Heart left ventricle (tissue), 16 donors: ENCODE measurements around the gene GPR15LG. TPM values are rescaled to one million over a fixed set of nuclear protein-coding genes. Genes with fewer than 3 reads are reported as not detected.

Source experiments
- ATAC-seq, 4 donors: fragments of 200-7000 bp; cut with Tn5 transposase; one replicate each; pipeline ENCODE4 v1.9.1; 2020 to 2022; ENCODE audit warnings: moderate library complexity in 4 of 4, mild to moderate bottlenecking in 3 of 4, moderate number of reproducible peaks in 1 of 4
- DNase-seq, 5 donors: peaks; one replicate each; pipeline ENCODE4 v3.0.0-alpha.2; 2020
- H3K27ac ChIP-seq, 12 donors: fragments of 200-600 bp; sonication (generic) in 4 of 12; one replicate each; pipeline versions ENCODE4 v1.5.0 to v1.8.0; 2016 to 2022; ENCODE audit warnings: mild to moderate bottlenecking in 2 of 12
- H3K27me3 ChIP-seq, 9 donors: fragments of 200-600 bp; sonication (generic) in 2 of 9; one replicate each; pipeline versions ENCODE4 v1.5.1 to v1.8.0; 2016 to 2022; ENCODE audit warnings: mild to moderate bottlenecking in 3 of 9
- H3K36me3 ChIP-seq, 9 donors: fragments of 200-600 bp; sonication (generic) in 2 of 9; one replicate each; pipeline versions ENCODE4 v1.5.0 to v1.8.0; 2018 to 2022; ENCODE audit warnings: mild to moderate bottlenecking in 2 of 9
- H3K4me1 ChIP-seq, 12 donors: fragments of 200-600 bp; sonication (generic) in 4 of 12; one replicate each; pipeline versions ENCODE4 v1.5.0 to v1.8.0; 2016 to 2022; ENCODE audit warnings: mild to moderate bottlenecking in 3 of 12
- H3K4me3 ChIP-seq, 12 donors: fragments of 200-600 bp; sonication (generic) in 4 of 12; one replicate each; pipeline versions ENCODE4 v1.5.0 to v1.8.0; 2017 to 2022; ENCODE audit warnings: mild to moderate bottlenecking in 9 of 12, moderate library complexity in 4 of 12
- H3K9me3 ChIP-seq, 12 donors: fragments of 200-600 bp; sonication (generic) in 4 of 12; one replicate each; pipeline versions ENCODE4 v1.5.0 to v1.8.0; 2016 to 2022; ENCODE audit warnings: mild to moderate bottlenecking in 1 of 12
- CTCF ChIP-seq, 12 donors: fragments of 200-600 bp; sonication (generic) in 4 of 12; IDR thresholded peaks; one replicate each; pipeline versions ENCODE4 v1.5.0 to v1.8.0; 2018 to 2022; ENCODE audit warnings: antibody characterized with exemption in 12 of 12, mild to moderate bottlenecking in 5 of 12
- POLR2A ChIP-seq, 2 donors: fragments of 450-650 bp; IDR thresholded peaks; one replicate each; pipeline ENCODE4 v1.6.1; 2017; ENCODE audit warnings: antibody characterized with exemption in 2 of 2, mild to moderate bottlenecking in 2 of 2, moderate library complexity in 2 of 2
- WGBS, 4 donors: extraction: QIAGEN DNeasy Blood & Tissue Kit in 2 of 4; methylation state at CpG; one replicate each; pipeline versions ENCODE4 v1.1.5 to v1.1.7; 2013 to 2018; 5-methylcytosine and 5-hydroxymethylcytosine counted together
- intact Hi-C, 10 donors: fragments of 100-400 bp; cut with DNase I; formaldehyde crosslinking; loops; one replicate each; pipeline versions ENCODE4 v1.11.1 to v1.14.2; 2022
- polyA plus RNA-seq, 2 donors: library from polyadenylated mRNA; stranded (reverse); fragments of 200-250 nt; gene quantifications; one replicate each; pipeline ENCODE4 v1.2.3, GENCODE V29; 2013
- total RNA-seq, 9 donors: library from RNA; depleted of rRNA in 2 of 9; stranded (reverse); fragments of >200 nt in 2 of 9; fragmentation: NEBNext Ultra II Directional in 3 of 9; extraction: Animal tissue kit (Norgen Biotek cat#: 25700) in 3 of 9; gene quantifications; one replicate each; pipeline versions ENCODE4 v1.1.0 to v1.2.4, GENCODE V29; 2016 to 2023
- donor health status: ischemic (EF 13 %, LVEDD 7.1; RV severe dilation, severe dysfunction).
- donor health status: healthy with polysubstance abuse.
- donor health status: DM: no; HTN: yes; CAD: no.
- donor health status: DM: no; HTN: no; CAD: no.
- donor health status: ischemic (EF 25% LVEDD 6.9; RV normal size, moderate dysfunction).
- donor health status: ischemic (EF 25% LVEDD 5.7; RV mildly dilated, moderate dysfunction).
- donor health status: healthy.
- donor health status: DM: yes; HTN: yes; CAD: no.
- donor health status: ischemic (EF 35%, LVEDD 5.7; RV mildly dilated, moderate dysfunction).
- donor health status: nonischemic (EF 11% LVEDD 7.7; RV severe dilation, severe dysfunction).
- donor health status: DM: yes; HTN: yes; CAD: no.
- donor health status: PGD.
- donor health status: ischemic (EF 29% LVEDD 5.4; RV normal size, mild dysfunction).
- donor health status: nonischemic (EF 23%, LVEDD 6.1; RV moderate dilation, normal function).

The GPR15LG gene
- total and polyA plus RNA-seq, 11 donors = 0.11 TPM; not detected in 10

- Histone ChIP-seq H3K9me3 (no peaks in the 10 kb centered on the region), H3K27me3 (peaks cover 0 to 15% (median 0%) of the 10 kb centered on the region in 9 donors), H3K36me3 (no peaks in the 10 kb centered on the region), H3K27ac (no peak overlapping the region), H3K4me1 (no peaks in the 10 kb centered on the region), H3K4me3 (no peak overlapping the region)
- TF ChIP-seq CTCF (IDR thresholded peaks at IDR 0.05) (no peak), POLR2A (IDR thresholded peaks at IDR 0.05) (no peak)
- intact Hi-C loops = no loop called here
- DNase-seq = no peak
- no peak for ATAC-seq
- 75 to 84% (median 80%) methylated on average over 2 of the region's 2 CpGs for WGBS, 4 donors
Measured at GRCh38 chr10:84211566-84211965, 38.0 kb downstream of the GPR15LG start.

GRCh38 chr10:84212014-84212413 lies 38.4 kb downstream of the GPR15LG start:
- WGBS, 4 donors = 65 to 79% (median 73%) methylated on average over 4 to 5 of the region's 5 CpGs
- H3K36me3 ChIP-seq = no peaks in the 10 kb centered on the region
- no peak for DNase-seq

GRCh38 chr10:84213076-84213475 lies 39.5 kb downstream of the GPR15LG start:
- H3K9me3 ChIP-seq = no peaks in the 10 kb centered on the region
- H3K36me3 ChIP-seq = no peaks in the 10 kb centered on the region
- H3K27ac ChIP-seq = no peak overlapping the region
- 67 to 86% (median 76%) methylated on average over 3 to 11 of the region's 11 CpGs for WGBS, 4 donors
- DNase-seq (no peak), ATAC-seq (no peak)
- intact Hi-C loops = no loop called here
- H3K4me3 ChIP-seq = no peak overlapping the region
- peaks cover 0 to 5% (median 0%) of the 10 kb centered on the region in 9 donors for H3K27me3 ChIP-seq
- no peaks in the 10 kb centered on the region for H3K4me1 ChIP-seq
- no peak for TF ChIP-seq POLR2A (IDR thresholded peaks at IDR 0.05)
- no peak for TF ChIP-seq CTCF (IDR thresholded peaks at IDR 0.05)

More at GRCh38 chr10:84212014-84212413, 38.4 kb downstream of the GPR15LG start:
- H3K4me3 ChIP-seq = no peak overlapping the region
- no peaks in the 10 kb centered on the region for H3K9me3 ChIP-seq
- peaks cover 0 to 12% (median 0%) of the 10 kb centered on the region in 9 donors for H3K27me3 ChIP-seq
- TF ChIP-seq CTCF (IDR thresholded peaks at IDR 0.05) (no peak), POLR2A (IDR thresholded peaks at IDR 0.05) (no peak)
- ATAC-seq = no peak
- H3K27ac ChIP-seq = no peak overlapping the region
- no peaks in the 10 kb centered on the region for H3K4me1 ChIP-seq
- intact Hi-C loops = no loop called here

- 65 to 80% (median 75%) methylated on average over 24 to 25 of the region's 25 CpGs for WGBS, 4 donors
- Histone ChIP-seq H3K27ac (no peak overlapping the region), H3K4me1 (no peaks in the 10 kb centered on the region), H3K4me3 (no peak overlapping the region), H3K27me3 (peaks cover 0 to 4% (median 0%) of the 10 kb centered on the region in 9 donors), H3K9me3 (no peaks in the 10 kb centered on the region), H3K36me3 (no peaks in the 10 kb centered on the region)
- intact Hi-C loops = no loop called here
- no peak for TF ChIP-seq CTCF (IDR thresholded peaks at IDR 0.05)
- no peak for TF ChIP-seq POLR2A (IDR thresholded peaks at IDR 0.05)
- DNase-seq = no peak
- ATAC-seq = no peak
Measured at GRCh38 chr10:84214046-84214572, 40.5 kb downstream of the GPR15LG start.
